HG03342 (cell line): ENCODE data around the gene CHL1.

Source experiments
- ATAC-seq: cut with Tn5 transposase; IDR thresholded peaks from one replicate; pipeline ENCODE4 v1.9.1; 2021; ENCODE audit warnings: mild to moderate bottlenecking, moderate library complexity; ENCODE audit not compliant: unreplicated experiment

Gene CHL1

DNA sequence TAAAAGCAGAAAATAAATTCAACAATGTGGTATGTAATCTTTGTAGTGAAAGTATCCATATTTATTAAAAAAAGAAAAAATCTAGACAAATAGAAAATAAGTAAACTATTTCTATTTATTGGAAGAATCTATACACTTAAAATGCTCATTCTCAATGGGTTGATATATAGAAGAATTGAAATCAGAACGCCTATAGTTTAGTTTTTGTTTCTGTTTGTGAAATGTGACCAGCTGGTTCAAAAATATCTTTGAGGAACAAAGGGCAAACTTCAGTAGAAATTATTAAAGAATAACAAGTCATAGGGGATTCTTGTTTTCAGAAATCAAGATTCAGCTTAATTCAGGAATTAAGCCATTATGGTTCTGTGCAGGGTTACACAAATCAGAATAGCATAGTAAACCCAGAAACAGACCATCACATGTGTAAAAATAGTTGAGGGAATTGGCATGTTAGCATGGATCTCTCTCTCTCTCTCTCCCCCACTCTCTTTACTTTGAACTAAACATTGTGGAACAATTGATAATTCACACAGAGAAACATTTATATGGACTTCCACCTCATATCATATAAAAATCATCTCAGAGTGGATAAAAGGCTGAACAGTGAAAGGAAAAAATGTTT lies 134.0 kb downstream of the CHL1 start:
- no peak for ATAC-seq

DNA sequence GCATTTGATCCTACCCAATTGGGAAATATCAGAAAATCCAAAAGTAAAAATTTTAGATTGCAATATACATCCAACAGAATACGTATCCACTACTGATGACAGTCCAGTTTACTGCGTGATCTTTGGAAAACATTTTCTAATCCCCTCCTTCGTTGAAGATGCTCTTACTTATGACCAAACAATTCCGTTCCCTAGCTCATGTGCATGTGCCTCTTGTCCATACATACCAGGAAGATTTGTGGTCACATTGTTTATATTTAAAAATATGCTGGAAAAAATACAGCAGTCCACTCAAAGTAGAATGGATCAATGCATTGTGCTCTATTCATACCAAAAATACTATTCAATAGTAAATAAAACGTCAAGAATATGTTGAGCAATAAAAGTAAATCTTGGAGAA lies 135.3 kb downstream of the CHL1 start:
- ATAC-seq = no peak

DNA sequence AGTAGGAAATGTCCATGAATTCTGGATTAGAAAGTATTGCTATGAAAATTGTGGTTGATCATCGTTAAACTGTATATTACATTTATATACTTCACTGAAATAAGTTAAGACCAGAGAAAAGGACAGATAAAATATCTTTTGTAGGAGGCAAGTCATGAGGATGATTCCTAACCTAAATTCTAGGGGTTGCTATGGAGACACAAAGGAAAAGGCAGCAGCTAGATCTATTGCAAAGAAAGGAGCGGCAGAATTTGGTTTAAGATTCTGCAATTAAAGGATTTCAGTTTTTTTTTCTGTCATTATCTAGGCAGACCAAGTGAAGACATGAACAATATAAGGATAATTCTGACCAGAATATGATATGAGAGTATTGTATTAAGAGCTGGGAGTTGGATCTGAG lies 136.1 kb downstream of the CHL1 start:
- ATAC-seq = no peak

DNA sequence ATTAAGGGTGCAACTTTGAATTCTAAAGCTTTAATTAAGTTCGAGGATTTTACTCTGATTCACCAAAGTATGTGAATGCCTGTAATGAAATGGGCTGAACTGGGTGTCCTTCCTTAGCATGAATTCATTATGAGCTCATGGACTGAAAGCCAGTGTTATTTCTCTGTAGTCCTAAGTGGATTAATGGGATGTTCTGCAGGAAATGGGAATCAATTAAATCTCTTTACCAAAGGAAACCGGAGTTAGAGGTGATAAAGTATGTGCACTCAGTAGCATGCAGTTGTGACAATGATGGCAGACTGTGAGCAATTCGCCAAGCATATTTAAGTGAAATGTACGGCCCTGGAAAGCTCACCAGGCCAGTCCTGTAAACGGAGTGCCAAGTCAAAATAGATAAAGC lies 138.7 kb downstream of the CHL1 start:
- ATAC-seq = no peak

DNA sequence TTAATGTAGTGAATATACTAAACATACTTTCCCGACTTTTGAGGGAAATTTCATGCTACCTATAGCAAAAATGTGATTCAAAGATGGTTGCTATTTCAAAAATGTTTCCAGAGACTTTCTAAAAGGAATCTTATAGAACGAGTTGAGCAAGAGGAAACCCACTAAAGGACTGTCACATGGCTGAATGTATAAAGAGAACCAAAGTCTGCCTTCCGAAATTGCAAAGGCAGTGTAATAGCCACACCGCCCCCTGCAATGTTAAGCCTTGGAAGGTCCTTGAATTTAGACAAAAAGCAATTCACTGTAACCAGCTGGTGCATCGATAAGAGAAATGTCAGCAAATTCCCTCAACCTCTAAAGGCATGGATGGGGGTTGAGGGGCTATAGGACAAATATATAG lies 142.8 kb downstream of the CHL1 start:
- ATAC-seq = no peak

DNA sequence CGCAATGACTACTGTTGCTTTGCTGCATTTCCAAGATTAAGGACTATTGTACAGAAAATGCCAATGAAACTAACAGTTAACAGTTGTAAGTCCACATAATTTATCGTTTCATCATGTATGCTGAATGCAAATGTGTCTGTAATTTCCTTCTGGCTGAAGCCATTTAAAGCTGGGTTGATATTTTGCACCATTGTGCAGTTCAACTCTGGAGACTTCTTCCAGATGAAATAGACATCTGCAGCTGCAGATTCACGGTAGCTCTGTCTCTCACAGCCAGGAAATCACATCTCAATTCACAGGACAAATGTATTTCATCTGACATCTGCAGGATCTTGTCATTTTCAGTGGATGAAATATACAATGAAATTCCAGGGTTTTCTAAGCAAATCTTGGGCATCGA lies 145.4 kb downstream of the CHL1 start:
- ATAC-seq = no peak

DNA sequence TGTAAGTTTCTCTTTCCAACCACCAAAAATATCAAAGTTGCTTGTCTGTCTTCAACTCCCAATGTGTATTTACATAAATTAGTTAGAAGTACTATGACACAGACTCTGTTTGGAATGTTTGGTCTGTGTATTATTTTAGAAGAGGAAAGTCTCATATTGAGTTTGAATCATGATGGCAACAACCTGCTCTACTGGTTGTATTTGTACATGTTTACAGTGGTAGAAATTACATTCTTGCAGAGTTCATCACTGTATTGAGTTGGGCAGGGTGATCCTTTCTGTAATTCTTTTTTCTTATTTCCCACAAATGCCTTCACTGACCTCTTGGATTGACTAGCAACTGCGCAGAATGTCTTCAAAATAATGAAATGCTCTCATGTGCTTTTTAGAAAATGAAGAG lies 149.6 kb downstream of the CHL1 start:
- no peak for ATAC-seq

DNA sequence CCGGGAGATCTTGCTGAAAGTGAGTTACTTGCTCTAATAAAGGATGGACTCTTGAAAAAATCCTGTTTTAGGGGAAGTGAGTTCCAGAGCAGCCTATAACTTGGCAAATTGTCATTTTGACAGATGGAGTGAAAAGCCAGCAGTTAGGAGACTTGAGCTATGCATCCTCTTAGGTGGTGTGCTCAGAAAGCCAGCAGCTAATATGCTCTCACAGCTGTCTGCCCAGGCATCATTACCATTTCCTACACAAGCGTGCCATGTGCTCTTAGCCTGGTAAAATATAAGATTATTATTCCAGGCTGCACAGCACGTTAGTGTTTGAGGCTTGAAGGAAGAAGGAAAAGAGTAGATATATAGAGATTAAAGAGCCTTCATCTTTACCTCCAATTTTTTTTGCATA lies 151.0 kb downstream of the CHL1 start:
- no peak for ATAC-seq

DNA sequence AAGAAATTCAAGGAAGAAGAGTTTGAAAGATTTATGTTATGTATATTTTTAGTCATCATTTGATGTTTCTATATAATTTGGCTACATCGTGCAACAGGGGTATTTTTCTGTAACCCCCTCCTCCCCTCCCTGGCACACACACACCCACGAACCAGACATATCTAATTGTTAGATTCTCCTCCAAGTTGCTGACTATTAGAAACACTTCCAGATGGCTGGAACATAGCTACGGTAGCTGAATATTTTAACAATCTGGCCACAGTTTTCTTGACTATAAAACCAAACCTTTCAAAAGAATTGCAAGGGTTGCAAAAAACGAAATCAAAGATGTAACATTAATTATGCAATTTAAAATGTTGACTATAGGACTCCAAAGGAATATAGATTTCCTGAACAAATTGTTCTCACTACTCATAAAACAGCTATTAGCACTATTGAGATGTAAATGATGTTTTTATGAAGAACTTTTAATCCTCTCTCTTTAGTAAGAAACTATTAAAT lies 154.4 kb downstream of the CHL1 start:
- ATAC-seq = no peak

DNA sequence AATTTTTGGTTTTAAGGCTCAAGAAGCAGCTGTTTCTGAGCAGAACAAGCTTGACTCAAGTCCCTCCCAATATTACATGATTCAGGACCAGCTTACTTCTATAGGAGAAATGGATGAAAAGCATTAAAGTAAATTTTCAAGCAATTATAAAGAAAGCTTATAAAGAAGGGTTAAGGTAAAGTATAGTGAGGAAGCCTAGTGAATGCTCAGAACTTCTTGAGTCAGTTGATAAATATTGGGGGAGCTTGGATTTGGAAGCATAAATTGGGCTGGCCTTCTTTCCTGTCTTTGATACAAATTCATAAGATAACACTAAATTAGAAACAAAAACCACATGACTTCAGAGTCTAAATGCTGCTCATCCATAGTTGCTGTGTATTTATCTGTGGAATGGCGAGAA lies 156.0 kb downstream of the CHL1 start:
- no peak for ATAC-seq

DNA sequence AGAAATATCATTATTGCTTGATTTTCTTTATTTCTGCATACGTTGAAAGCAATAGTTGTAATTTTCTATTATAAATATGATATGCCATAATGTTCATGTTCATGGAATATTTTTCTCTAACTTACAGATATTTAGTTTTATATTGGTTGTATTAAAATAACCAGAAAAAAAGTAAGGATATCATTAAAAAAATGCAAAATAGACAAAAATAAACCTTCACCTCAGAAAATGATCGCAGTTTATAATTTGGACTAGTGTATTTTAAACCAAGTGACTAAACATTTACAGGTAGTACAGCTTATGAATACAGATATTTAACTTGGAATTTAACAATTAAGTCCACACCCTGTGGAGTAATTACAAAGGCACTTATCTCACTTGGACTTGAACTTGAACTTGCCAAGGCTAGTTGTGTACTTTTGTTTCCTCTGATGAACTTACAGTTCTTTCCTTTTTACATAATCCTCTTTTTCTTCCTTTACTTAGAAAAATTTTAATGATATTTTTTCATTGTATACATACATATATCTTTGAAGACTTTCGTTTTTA lies 156.7 kb downstream of the CHL1 start:
- no peak for ATAC-seq

DNA sequence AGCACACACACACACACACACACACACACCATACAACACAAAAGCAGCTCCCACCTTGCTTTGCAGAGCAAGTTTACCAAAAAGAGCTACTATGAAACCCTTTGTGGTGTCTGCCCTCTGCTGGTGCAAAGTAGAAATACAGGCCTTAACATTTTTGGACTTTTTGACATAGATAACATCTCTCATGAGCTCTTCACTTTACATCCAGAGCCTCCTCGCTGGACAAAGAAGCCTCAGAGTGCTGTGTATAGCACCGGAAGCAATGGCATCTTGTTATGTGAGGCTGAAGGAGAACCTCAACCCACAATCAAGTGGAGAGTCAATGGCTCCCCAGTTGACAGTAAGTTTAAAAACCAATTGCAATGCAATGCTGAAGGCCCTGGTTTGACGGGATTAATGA lies 157.9 kb downstream of the CHL1 start:
- peak; percentile 69 for ATAC-seq

DNA sequence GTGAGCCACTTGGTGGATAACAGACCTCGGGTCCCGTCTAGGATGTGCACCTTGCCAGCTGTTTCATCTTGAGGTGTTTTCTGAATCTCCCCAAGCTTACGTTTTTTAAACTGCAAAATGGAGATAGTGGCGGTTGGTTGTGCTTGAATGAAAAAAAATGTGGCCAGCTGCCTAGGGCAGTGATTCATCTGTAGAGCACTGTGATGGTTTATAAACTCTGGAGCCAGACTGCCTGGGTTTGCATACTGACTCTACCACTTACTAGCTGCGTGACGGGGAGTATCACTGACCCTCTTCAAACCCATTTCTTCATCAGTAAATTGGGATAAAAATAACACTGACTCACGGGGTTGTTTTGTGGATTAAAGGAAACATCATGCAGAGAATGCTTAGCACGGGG lies 159.1 kb downstream of the CHL1 start:
- ATAC-seq = no peak

DNA sequence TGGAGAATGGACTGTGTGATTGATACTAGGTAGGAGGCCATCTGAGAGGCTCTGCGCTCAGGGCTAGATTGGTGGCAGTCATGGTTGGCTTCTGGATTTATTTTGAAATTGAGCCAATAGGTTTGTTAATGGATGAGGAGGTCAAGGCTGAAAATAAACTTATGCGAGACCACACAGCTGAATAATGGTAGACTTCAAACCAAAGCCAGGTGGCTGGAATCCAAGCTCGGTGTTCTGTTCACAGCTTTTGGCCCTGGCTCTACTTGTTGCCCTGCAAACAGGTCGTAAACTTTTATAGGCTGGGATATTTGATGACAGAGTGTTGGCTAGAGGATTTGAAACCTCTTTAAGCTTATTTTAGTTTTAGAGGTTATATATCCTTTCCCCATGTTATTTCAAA lies 160.4 kb downstream of the CHL1 start:
- ATAC-seq = no peak

DNA sequence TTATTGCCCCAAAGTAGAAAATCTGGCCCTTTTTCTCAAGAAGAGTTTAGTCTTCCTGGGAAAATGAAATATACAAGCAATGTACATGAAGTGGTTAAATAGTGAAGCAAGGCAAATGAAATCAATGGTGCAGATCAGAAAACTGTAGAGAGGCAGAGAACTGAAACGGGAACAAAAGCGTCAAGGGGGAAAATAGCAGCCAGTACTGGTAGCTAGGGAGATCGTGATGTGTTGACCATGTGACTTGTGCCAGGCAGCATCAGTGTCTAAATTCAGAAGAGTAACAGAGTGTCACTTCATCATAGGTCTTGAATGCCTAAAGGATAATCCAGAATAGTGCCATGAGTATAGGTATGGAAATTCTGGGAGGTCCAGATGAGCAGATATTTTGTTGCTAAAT lies 163.1 kb downstream of the CHL1 start:
- peak; percentile 74 for ATAC-seq

DNA sequence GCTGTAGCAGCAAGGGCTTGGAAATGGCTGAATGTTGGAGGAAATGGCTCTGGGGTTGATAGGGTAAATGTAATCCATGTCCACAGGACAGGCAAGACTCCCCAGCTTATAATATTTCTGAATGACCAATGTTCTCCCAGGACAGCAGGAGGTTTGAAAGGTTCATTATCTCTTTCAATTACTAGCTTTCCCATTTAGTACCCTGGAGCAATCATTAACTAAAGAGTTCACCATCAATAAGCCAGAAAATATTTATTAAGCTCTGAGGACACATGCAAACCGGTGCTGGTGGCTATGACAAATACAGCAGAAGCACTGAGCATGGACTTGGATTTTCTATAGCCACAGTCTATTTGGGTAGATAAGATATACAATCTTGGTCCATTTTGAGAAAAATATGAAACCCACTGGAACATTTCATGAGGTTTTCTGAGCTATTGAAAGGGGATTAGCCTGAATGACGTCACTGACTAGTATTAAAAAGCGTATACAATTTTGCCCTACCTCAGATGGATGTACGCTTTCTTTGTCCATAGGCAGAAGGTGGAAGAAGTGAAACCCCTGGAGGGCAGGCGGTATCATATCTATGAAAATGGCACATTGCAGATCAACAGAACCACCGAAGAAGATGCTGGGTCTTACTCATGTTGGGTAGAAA lies 166.2 kb downstream of the CHL1 start:
- ATAC-seq = no peak

DNA sequence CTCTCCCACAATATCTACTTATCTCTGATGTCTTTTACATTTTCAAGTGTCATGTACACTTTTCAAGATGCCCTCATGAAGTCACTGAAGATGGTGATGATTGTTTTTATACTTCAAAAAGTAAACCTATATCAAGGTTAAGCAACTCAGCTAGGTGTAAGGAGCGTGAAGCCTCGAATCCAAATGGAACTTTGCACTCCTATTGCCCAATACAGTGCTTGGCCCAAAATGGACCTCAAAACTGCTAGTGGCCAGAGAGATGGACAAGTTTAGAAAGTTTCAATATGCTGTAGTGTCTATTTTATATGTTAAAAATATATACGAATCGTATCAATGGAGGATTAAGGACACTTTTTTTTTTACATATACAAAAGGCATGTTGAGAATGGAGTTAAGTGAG lies 167.7 kb downstream of the CHL1 start:
- no peak for ATAC-seq

DNA sequence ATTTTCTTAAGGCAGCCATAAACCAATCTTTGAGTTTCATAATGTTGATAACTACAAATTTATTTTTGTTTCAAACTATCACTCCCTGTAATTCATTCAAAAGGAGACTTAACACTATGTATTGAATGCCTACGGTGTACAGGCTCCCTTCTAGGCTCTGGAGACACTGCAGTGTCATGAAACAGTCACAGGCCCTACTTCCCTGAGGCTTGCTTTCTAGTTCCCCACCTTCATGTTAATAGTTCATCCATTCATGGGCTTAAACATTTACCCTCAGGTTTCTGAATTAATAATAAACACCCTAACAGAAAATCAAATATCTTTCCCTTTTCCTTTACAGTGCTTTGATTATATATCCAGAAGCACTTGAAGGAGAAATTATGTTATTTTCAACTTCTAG lies 168.7 kb downstream of the CHL1 start:
- peak; percentile 73 for ATAC-seq

DNA sequence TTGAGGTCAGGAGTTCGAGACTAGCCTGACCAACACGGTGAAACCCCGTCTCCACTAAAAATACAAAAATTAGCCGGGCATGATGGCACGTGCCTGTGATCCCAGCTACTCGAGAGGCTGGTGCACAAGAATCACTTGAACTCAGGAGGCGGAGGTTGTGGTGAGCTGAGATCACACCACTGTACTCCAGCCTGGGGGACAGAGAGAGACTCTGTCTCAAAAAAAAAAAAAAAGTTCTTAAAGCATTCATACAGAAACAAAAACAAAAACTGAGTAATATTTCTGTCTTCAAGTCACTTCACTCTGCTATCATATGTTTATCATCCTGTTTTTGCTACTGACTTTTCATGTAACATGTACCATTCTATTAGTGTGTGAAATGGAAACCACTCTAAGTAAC lies 169.7 kb downstream of the CHL1 start:
- peak; percentile 49 for ATAC-seq

DNA sequence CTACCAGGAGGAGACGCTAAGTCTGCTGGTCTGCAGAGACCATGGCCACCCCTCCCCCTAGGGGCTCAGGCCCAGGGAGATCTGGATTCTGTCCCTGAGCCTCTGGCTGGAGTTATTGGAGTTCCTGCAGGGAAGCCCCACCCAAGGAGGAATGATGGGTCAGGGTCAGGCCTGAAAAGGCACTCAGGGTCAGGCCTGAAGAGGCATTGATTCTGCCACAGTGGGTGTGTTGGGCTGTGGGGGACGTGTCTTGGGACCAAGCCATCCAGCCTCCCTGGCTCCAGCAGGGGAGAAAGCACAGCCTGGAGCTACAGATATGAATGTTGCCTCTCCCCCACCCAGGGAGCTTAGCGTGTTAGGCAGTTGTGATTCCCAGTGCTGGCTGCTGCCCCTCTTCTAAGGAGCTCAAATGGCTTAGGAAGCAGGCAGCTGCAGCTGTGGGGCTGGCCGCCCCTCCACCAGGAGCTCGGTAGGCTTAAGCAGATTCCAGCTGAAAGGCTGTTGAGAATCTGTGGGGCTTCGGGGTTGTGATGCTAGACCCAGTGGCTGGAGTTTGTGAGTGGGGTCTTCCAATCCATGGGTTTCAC lies 176.7 kb downstream of the CHL1 start:
- ATAC-seq = no peak

DNA sequence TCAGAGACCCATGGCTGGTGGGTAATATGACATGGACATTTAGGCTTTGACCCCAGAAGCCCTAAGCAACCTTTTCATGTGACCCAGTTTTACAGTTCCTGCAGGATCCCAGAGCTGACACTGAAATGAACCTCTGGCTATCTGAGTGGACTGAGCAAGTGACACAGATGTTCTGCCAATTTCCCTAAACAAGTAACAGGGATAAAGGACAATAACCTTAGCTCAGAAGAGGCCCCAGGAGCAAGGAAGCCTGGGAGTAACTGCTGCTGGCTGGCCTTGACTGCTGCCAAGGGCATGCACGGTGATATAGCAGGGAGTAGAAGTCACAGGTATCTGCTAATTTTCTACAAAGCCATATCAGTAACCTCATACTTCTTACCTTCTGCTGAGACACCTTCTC lies 177.9 kb downstream of the CHL1 start:
- no peak for ATAC-seq

DNA sequence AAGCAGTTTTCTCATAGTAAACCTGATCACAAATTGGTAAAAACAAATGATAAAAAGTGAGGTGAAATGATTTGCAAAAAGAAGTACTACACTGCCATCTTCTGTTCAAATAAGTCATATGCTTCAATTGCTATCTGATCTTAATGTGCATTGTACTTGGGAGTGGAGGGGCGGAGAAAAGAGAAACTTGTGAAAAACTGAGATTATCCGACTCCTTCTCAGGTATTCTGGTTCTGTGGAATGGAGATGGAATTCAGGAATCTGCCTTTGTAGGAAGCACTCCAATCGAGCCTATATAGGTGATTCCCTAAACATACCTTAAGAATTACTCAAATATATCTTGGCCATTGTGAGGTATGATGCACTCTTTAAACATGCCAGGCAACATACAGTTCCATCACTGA lies 180.6 kb downstream of the CHL1 start:
- ATAC-seq = no peak
